HG03342 (cell line): ENCODE measurements around the gene SLC2A8.

Experiments used
- ATAC-seq: cut with Tn5 transposase; IDR thresholded peaks from one replicate; pipeline ENCODE4 v1.9.1; 2021; ENCODE audit warnings: mild to moderate bottlenecking, moderate library complexity; ENCODE audit not compliant: unreplicated experiment

Gene SLC2A8

DNA sequence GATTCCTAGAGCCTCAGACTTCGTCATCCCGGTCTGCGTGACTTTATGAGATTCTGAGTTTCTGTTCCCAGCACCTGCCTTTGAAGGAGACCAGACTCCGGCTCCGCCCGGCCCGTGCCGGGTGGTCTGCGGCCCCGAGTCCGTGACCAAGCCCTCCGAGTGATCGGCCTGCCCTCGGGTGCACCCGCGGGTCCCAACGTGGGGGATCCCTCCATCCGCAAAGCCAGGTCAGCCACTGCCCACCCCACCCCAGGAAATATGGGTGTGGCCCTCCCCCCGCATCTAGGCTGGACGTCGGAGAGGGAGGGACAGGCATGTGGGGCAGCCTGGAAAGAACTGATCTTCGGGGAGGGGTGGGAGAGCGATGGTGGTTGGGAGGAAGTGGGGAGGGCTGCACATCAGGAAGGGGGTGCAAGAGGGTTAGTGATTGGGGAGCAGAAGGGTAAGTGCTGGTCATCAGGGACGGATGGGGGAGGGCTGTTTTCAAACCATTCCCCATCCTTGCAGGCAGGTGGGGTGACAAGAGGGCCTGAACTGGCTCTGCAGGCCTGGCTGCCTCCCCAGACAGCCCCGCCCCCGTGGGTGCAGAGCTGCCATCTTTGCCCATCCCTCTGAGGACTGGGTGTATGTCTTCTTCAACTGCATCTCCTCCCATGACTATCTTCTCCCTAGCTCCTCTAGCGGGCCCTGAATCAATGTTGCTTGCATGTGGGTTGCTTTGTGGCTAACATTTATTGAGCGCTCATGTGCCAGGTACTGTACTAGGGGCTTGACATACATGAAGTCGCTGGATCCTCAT lies 55.1 kb downstream of the SLC2A8 start:
- ATAC-seq: no peak

- no peak for ATAC-seq
Measured at GRCh38 chr9:127452691-127453090, 55.7 kb downstream of the SLC2A8 start.

- no peak for ATAC-seq
Measured at GRCh38 chr9:127455324-127455992, 58.5 kb downstream of the SLC2A8 start.

- no peak for ATAC-seq
Measured at GRCh38 chr9:127457191-127457878, 60.4 kb downstream of the SLC2A8 start.
